ENCODE data around the gene IL6R. TPM values are rescaled to one million over a fixed set of nuclear protein-coding genes. Genes with fewer than 3 reads are reported as not detected.
"Not testable (repeated sequence)": the region's sequence is repeated elsewhere in the genome, so short reads cannot be mapped to it uniquely, and the experiment has no call there.

The IL6R gene
- total RNA-seq, 1 experiment from 2014 or later, result 0.24 TPM

- no peak for DNase-seq (ENCODE audit: low read depth)
These were observed 75.9 kb downstream of the IL6R start for GRCh38 chr1:154481053-154481452.

- peak; percentile 58 for DNase-seq (ENCODE audit: low read depth)
These were observed 79.0 kb downstream of the IL6R start for GRCh38 chr1:154483941-154484803.

- no peak for DNase-seq (ENCODE audit: low read depth)
These were observed 80.0 kb downstream of the IL6R start for GRCh38 chr1:154485106-154485505.

- no peak for DNase-seq (ENCODE audit: low read depth)
These were observed 80.9 kb downstream of the IL6R start for GRCh38 chr1:154485910-154486496.

- DNase-seq (ENCODE audit: low read depth), result not testable (repeated sequence)
These were observed 81.6 kb downstream of the IL6R start for GRCh38 chr1:154486756-154487155.

GRCh38 chr1:154488922-154489321 lies 83.8 kb downstream of the IL6R start:
- no peak for DNase-seq (ENCODE audit: low read depth)

GRCh38 chr1:154489695-154490274 lies 84.6 kb downstream of the IL6R start:
- DNase-seq (ENCODE audit: low read depth), result no peak

GRCh38 chr1:154490317-154490716 lies 85.2 kb downstream of the IL6R start:
- DNase-seq (ENCODE audit: low read depth), result no peak

GRCh38 chr1:154492115-154492514 lies 87.0 kb downstream of the IL6R start:
- no peak for DNase-seq (ENCODE audit: low read depth)

GRCh38 chr1:154493276-154493675 lies 88.1 kb downstream of the IL6R start:
- DNase-seq (ENCODE audit: low read depth), result no peak

- DNase-seq (ENCODE audit: low read depth), result no peak
These were observed 90.5 kb downstream of the IL6R start for GRCh38 chr1:154495496-154496273.

GRCh38 chr1:154496383-154496782 lies 91.2 kb downstream of the IL6R start:
- no peak for DNase-seq (ENCODE audit: low read depth)

- DNase-seq (ENCODE audit: low read depth), result no peak
These were observed 92.1 kb downstream of the IL6R start for GRCh38 chr1:154497026-154497806.

GRCh38 chr1:154499446-154499845 lies 94.3 kb downstream of the IL6R start:
- DNase-seq (ENCODE audit: low read depth), result no peak

GRCh38 chr1:154500533-154500932 lies 95.4 kb downstream of the IL6R start:
- no peak for DNase-seq (ENCODE audit: low read depth)

- DNase-seq (ENCODE audit: low read depth), result no peak
These were observed 96.4 kb downstream of the IL6R start for GRCh38 chr1:154501423-154502065.

- DNase-seq (ENCODE audit: low read depth), result no peak
These were observed 97.1 kb downstream of the IL6R start, which contains the start of the genes SHE and TDRD10 for GRCh38 chr1:154502066-154502743. TSS of gene SHE (minus strand) at chr1:154502412. CDS start at chr1:154502026, 386 bp downstream. TSS of gene TDRD10 (plus strand) at chr1:154502219. CDS start at chr1:154506904, 4,685 bp downstream.

- no peak for DNase-seq (ENCODE audit: low read depth)
These were observed 97.6 kb downstream of the IL6R start for GRCh38 chr1:154502744-154503115.

GRCh38 chr1:154503898-154504297 lies 98.8 kb downstream of the IL6R start:
- DNase-seq (ENCODE audit: low read depth), result no peak

- no peak for DNase-seq (ENCODE audit: low read depth)
These were observed 107.6 kb downstream of the IL6R start for GRCh38 chr1:154512760-154513159.
